Measurements from ENCODE around the gene TEDC1.

TEDC1 gene

GRCh38 chr14:105484069-105484996, 6.7 kb upstream of the TEDC1 start:
- no peak for DNase-seq (ENCODE audit: low read depth in 2 of 3, low spot score in 1 of 3)

GRCh38 chr14:105484997-105485393, 6.1 kb upstream of the TEDC1 start:
- no peak for DNase-seq (ENCODE audit: low read depth in 2 of 3, low spot score in 1 of 3)

DNA sequence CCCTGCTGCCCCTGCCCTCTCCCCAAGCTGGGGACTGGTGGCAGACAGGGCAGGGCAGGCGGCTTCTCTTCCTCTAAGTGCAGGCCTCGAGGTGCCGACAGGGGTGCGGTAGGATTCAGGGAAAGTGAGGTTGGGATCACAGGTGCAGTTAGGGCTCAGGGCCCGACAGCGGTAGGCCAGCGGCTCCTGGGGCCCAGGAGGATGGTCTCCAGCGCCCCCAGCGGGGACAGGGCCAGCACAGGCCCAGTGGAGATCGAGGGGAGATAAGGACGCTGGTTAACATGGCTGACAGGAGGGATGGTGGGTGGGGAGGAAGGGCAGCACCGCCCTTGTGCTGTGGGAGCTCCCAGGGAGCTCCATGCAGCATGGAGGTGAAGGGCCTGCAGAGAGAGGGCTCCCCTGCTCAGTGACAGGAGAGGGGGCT, 5.3 kb upstream of the TEDC1 start:
- no peak for DNase-seq (ENCODE audit: low read depth in 2 of 3, low spot score in 1 of 3)

GRCh38 chr14:105486163-105486973, 4.7 kb upstream of the TEDC1 start, which contains the start of gene CRIP1:
Gene CRIP1, plus strand, starts transcription at chr14:105486886. Its CDS starts 374 bp downstream, at chr14:105487260.
- no peak for DNase-seq (ENCODE audit: low read depth in 2 of 3, low spot score in 1 of 3)

GRCh38 chr14:105486974-105487448, 4.0 kb upstream of the TEDC1 start:
- DNase-seq (ENCODE audit: low read depth in 2 of 3, low spot score in 1 of 3) = peak in 1 of 3 donors; percentile 55

- peak in 1 of 3 donors; percentile 46 for DNase-seq (ENCODE audit: low read depth in 2 of 3, low spot score in 1 of 3)
These were observed 3.5 kb upstream of the TEDC1 start for GRCh38 chr14:105487449-105487985.

- no peak for DNase-seq (ENCODE audit: low read depth in 2 of 3, low spot score in 1 of 3)
These were observed 2.9 kb upstream of the TEDC1 start for GRCh38 chr14:105487986-105488777.

DNA sequence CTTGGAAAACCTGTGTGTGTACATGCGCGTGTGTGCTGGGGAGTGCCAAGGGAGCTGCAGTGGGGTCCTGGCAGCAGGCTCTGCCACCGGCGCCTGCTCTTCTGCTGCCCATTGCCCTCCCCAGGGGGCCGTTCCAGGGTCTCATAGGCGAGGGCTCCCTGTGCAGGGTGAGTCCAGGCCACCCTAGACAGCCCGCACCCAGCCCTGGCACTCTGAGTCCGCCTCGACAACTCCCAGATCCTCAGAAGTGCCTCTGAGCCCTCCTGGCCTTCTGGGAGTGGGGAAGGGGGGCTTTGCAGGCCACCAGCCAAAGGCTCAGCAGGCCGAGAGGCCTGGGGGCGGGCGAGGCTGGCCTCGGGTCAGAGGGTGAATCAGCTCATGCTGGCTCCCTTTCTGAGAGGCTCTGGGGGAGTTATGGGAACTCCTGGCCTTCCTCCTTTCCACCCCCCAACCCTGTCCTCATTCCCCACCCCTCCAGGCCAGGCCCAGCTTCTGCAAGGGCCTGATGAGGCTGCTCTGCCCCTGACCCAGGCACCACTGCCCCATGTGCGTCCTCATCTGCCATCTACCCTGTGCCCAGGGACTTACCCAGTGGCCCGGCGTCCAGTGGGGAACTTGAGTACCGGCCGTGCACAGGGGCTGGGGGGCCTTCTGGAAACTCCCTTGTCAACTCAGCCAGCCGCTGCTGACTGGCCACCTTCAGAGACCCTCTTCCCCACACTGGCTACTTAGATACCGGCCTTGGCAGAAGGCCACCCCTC, 2.1 kb upstream of the TEDC1 start:
- no peak for DNase-seq (ENCODE audit: low read depth in 2 of 3, low spot score in 1 of 3)

DNA sequence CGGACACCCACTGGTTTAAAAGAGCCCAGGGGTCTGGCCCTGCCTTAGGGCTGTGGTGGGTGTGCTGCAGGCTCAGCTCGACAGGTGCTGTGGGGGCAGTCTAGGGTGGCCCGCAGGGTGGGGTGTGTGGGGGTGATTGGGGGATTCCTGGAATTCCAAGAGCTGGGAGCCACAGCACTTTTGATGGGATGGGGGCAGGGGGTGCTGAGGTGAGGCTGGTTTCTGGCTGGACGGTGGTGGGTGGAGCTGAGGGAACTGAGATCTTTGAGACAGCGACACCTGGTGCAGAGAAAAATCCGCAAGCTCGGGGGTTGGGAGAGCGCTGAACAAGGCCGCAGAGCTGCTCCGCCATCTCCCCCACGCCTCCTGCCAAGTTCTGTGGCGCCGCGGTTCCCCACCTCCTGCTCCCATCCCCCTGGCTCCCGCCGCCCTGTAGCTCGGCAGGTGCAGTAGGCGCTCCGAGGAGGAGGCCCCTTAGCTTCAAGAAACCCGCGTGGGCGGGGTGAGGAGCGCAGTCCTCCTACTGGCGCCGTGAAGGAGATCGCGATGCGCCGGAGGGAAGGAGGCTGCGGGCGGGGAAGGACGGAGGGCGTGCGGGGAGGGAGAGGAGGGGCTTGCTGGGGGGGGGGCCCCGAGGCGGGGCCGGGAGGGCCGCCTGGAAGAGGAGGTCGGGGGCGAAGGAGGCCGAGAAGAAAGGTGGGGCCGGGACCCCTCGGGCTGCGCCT, 1.3 kb upstream of the TEDC1 start:
- peak; percentile 78 to 84 (median 78) for DNase-seq (ENCODE audit: low read depth in 2 of 3, low spot score in 1 of 3)

DNA sequence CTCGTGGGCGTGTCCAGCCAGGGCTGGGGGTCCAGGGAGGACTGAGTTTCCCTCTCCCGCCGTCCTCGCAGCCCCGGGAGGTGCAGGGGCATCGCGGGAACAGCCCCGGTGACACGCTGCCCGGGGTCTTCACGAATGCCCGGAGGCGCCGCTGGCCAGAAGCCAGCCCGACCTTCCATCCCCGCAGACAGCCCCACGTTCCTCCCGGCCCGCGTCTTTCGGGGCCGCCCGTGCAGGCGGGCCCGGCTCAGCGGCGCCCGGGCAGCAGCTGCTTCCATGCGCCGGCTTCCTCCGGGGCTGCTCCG, 827 bp upstream of the TEDC1 start:
- no peak for DNase-seq (ENCODE audit: low read depth in 2 of 3, low spot score in 1 of 3)

DNA sequence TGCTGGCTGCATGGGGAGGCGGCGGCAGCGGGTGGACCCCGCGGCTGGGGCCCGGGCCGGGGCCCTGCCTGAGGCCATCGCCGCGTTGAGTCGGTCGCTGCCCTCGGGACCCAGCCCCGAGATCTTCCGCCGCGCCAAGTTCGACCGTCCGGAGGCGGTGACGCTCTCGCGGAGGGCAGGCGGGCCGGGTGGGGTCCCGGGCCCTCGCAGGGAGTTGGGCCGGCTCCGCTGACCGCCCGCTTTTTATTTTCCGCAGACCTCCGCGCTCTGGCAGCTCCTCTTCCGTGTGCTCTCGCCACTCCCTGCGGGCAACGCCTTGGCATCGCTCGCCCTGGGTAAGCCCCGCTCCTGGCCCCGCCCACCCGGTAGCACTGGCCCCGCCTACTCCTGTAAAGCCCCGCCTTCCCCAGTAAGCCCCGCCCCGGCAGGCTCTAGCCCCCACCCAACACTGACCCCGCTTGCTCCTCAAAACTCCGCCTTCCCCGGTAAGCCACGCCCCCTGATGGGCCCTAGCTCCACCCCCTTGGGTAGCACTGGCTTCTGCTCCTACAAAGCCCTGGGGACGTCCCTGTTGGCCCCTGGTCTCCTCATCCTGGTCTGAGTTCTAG, 424 bp downstream of the TEDC1 start:
- DNase-seq (ENCODE audit: low read depth in 2 of 3, low spot score in 1 of 3) = peak; percentile 85 to 96 (median 94)

DNA sequence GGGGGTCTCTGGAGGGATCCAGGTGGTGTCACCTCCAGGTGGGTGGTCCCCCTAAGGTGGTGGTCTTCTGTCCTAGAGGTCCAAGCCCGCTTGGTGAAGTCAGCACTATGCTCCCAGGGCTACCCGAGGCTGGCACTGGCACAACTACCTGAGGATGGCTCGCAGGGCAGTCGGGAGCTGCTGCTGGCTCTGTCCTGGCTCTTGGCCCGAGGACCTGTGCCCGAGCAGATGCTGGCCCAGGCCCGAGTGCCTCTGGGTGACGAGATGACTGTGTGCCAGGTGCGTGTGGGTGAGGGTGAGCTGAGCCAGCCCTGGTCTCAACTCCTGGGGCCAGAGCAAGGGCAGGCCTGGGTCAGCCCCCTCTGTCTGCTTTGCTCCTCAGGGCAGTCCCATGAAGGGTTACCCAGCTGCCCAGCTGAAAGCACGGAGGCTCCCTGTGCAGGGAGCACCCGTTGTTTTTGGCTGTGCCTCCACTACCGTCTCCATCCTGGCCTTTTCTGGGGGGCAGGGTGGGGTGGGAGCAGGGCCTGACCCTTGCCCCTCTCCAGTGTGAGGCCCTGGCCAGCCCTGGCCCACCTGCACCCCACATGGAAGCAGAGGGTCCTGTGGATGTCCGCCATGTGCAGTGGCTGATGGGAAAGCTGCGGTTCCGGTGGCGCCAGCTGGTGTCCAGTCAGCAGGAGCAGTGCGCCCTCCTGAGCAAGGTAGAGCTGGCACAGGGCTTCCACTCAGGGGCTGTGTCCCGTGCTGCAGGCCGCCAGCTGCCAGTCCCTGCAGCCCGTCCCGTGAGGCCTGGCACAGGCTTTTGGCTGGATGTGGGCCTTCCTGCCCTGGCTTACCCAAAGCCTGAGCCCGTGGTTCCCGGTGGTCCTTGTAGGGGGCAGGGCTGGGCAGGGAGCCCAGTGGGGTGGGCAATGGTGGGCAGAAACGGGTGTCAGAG, 1.3 kb downstream of the TEDC1 start:
- DNase-seq (ENCODE audit: low read depth in 2 of 3, low spot score in 1 of 3) = no peak

GRCh38 chr14:105492971-105493871, 2.2 kb downstream of the TEDC1 start:
- DNase-seq (ENCODE audit: low read depth in 2 of 3, low spot score in 1 of 3) = no peak

DNA sequence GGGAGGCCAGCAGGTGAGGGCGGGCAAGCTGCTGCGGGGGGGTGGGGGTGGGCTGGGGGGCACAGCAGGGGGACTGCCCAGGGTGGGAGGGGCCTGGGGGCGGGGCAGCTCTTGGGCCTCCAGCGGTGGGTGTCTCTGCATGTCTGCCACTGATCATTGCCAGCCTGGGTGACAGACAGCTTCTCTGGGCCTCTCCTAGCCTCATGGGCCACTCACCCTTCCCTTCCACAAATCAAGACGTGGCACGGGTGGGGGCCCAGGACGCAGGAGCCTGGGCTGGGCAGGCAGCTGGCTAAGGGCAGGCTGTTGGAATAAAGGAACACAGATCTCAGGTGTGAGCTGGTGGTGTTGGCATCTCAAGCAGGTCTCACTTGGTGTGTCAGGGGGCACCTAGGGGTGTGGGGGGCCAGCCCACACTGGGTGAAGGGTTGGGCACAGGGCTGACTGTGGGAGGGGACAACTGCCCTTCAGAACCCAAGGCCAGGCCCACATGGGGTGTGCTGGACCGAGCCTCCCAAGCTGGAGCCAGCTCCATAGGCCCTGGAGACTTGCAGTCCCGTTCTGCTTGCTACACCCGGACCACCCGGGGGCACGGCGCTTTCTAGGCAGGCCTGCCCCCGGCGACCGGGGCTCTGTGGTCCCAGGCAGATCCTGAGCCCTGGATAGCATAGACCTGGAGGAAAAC, 3.0 kb downstream of the TEDC1 start:
- DNase-seq (ENCODE audit: low read depth in 2 of 3, low spot score in 1 of 3) = no peak

GRCh38 chr14:105494606-105494929, 3.5 kb downstream of the TEDC1 start:
- DNase-seq (ENCODE audit: low read depth in 2 of 3, low spot score in 1 of 3) = no peak

Measured in stimulated activated CD4-positive, alpha-beta T cell treated with anti-CD3 and anti-CD28 coated beads, Interleukin-12 subunit alpha, Interleukin-12 subunit beta, amount 100 ng/mL, for 48 hours (primary cell).